Measurements from ENCODE around the gene GPR146.

GPR146 gene

GRCh38 chr7:1043552-1044188 is 676 bp upstream of the GPR146 start:
- TF ChIP-seq FOXP2 (optimal IDR thresholded peaks at IDR 0.05; ENCODE audit: borderline replicate concordance, extremely low read depth, extremely low read length, insufficient read depth) = no peak
- TF ChIP-seq SIN3A (IDR thresholded peaks at IDR 0.05; ENCODE audit: borderline replicate concordance, insufficient read depth, low read length) = no peak
- TF ChIP-seq, protein P1, sequence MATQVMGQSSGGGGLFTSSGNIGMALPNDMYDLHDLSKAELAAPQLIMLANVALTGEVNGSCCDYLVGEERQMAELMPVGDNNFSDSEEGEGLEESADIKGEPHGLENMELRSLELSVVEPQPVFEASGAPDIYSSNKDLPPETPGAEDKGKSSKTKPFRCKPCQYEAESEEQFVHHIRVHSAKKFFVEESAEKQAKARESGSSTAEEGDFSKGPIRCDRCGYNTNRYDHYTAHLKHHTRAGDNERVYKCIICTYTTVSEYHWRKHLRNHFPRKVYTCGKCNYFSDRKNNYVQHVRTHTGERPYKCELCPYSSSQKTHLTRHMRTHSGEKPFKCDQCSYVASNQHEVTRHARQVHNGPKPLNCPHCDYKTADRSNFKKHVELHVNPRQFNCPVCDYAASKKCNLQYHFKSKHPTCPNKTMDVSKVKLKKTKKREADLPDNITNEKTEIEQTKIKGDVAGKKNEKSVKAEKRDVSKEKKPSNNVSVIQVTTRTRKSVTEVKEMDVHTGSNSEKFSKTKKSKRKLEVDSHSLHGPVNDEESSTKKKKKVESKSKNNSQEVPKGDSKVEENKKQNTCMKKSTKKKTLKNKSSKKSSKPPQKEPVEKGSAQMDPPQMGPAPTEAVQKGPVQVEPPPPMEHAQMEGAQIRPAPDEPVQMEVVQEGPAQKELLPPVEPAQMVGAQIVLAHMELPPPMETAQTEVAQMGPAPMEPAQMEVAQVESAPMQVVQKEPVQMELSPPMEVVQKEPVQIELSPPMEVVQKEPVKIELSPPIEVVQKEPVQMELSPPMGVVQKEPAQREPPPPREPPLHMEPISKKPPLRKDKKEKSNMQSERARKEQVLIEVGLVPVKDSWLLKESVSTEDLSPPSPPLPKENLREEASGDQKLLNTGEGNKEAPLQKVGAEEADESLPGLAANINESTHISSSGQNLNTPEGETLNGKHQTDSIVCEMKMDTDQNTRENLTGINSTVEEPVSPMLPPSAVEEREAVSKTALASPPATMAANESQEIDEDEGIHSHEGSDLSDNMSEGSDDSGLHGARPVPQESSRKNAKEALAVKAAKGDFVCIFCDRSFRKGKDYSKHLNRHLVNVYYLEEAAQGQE (IDR thresholded peaks at IDR 0.05; ENCODE audit: insufficient read depth in 1 of 2, low read depth in 2 of 2, low read length in 2 of 2) = no peak
- TF ChIP-seq TAF1 (IDR thresholded peaks at IDR 0.05; ENCODE audit: borderline replicate concordance, insufficient read depth, low read length) = no peak
- TF ChIP-seq POLR2AphosphoS5 (IDR thresholded peaks at IDR 0.05; ENCODE audit: low read depth, low read length) = no peak

DNA sequence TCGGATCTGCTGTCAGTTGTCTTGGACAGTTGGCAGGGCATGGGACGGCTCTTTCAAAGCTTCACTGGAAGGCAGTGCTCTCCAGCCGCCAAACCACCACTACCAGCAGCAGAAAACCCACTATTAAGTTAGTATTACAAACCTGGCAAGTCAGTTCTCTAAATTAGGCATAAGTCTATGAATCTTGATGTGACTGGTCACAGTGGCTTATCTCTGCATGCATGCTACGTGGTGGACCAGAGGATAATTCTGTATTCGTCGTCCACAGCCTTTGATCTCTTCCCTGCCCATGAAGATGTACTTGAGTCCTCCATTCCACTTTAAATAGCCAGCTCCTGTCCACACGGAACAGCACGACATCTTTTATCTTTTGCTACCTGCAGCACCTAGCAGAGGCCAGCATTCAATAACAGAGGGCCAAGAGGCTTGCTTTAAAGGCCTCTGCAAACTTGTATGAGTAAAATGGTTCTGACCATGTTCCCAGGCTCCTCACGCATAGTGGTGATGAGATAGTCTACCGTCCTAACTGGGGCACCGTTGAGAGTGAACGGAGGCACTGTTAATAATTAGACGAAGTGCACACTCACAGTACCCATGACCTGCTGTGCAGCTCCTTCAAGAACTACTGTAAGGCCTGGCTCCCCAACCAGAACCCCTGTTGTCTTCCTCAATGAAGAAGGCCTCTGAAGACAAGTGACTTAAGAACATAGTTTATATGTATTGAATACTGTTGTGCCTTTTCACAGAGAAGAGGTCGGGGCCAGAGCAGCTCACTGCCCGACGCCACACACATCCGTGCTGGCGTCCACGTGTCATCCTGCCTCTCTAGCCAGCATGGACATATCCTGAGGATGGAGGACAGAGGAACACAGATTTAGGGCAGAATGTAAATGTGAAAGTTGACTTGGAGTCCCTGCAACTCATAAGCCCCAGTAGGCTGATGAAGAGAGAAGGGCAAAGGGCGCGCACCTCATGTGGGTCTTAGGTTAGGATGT is 1.0 kb downstream of the GPR146 start:
- TF ChIP-seq POLR2AphosphoS5 (IDR thresholded peaks at IDR 0.05; ENCODE audit: low read depth, low read length) (no peak), TAF1 (IDR thresholded peaks at IDR 0.05; ENCODE audit: borderline replicate concordance, insufficient read depth, low read length) (no peak), FOXP2 (optimal IDR thresholded peaks at IDR 0.05; ENCODE audit: borderline replicate concordance, extremely low read depth, extremely low read length, insufficient read depth) (no peak), SIN3A (IDR thresholded peaks at IDR 0.05; ENCODE audit: borderline replicate concordance, insufficient read depth, low read length) (no peak)
- TF ChIP-seq, protein P1 (IDR thresholded peaks at IDR 0.05; ENCODE audit: insufficient read depth in 1 of 2, low read depth in 2 of 2, low read length in 2 of 2) = no peak

DNA sequence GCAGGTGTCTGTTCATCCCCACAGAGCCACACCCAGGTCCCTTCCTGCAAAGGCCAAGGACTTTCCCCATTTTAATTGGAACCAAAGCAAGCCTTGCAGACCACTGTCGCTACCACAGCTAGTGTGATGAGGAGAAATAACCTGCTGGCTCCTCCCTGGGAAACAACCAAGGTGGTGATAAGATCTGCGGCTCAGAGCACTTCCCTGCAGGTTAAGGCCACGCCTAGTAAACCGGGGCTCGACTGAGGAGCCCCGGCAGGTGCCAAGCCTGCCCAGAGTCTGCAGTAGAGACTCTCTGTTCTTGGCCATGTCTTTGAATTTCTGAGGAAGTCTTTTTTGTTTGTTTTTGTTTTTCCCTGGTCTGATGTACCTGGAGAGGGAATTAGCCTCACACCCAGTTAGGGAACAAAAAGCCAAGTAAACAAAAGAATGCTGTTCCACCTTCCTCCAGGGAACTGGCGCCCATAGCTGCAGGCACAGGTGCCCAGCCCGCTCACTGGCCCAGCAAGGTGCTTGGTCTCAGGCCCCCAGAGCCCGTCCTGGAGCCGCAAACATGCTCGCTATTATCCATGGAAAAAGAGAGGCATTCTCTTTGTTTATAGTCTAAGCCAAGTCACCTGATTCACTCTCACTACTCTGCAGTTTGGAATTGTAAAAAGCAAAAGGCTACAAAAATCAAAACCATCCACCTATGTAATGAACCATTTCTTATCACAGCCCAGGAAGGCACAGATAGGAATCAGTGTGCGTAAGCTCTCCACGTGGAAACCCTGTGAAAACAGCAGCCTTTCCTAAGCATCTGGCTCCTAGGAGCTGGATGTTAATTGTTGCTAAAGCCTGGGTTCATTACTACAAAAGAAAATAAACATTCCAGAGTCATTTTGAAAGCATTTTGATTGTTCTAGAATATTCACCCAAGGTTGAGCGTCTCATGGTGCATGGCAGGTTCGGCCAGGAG is 2.7 kb downstream of the GPR146 start:
- TF ChIP-seq SIN3A (IDR thresholded peaks at IDR 0.05; ENCODE audit: borderline replicate concordance, insufficient read depth, low read length) (no peak), TAF1 (IDR thresholded peaks at IDR 0.05; ENCODE audit: borderline replicate concordance, insufficient read depth, low read length) (no peak), FOXP2 (optimal IDR thresholded peaks at IDR 0.05; ENCODE audit: borderline replicate concordance, extremely low read depth, extremely low read length, insufficient read depth) (no peak), POLR2AphosphoS5 (IDR thresholded peaks at IDR 0.05; ENCODE audit: low read depth, low read length) (no peak)
- TF ChIP-seq, protein P1 (IDR thresholded peaks at IDR 0.05; ENCODE audit: insufficient read depth in 1 of 2, low read depth in 2 of 2, low read length in 2 of 2) = no peak

GRCh38 chr7:1049006-1049741 is 4.8 kb downstream of the GPR146 start:
- TF ChIP-seq, protein P1 (IDR thresholded peaks at IDR 0.05; ENCODE audit: insufficient read depth in 1 of 2, low read depth in 2 of 2, low read length in 2 of 2) = no peak
- no peak for TF ChIP-seq TAF1 (IDR thresholded peaks at IDR 0.05; ENCODE audit: borderline replicate concordance, insufficient read depth, low read length)
- TF ChIP-seq FOXP2 (optimal IDR thresholded peaks at IDR 0.05; ENCODE audit: borderline replicate concordance, extremely low read depth, extremely low read length, insufficient read depth) = no peak
- no peak for TF ChIP-seq SIN3A (IDR thresholded peaks at IDR 0.05; ENCODE audit: borderline replicate concordance, insufficient read depth, low read length)

Measured in PFSK-1 (cell line).